ENCODE results near the gene CHRNB2.

DNA sequence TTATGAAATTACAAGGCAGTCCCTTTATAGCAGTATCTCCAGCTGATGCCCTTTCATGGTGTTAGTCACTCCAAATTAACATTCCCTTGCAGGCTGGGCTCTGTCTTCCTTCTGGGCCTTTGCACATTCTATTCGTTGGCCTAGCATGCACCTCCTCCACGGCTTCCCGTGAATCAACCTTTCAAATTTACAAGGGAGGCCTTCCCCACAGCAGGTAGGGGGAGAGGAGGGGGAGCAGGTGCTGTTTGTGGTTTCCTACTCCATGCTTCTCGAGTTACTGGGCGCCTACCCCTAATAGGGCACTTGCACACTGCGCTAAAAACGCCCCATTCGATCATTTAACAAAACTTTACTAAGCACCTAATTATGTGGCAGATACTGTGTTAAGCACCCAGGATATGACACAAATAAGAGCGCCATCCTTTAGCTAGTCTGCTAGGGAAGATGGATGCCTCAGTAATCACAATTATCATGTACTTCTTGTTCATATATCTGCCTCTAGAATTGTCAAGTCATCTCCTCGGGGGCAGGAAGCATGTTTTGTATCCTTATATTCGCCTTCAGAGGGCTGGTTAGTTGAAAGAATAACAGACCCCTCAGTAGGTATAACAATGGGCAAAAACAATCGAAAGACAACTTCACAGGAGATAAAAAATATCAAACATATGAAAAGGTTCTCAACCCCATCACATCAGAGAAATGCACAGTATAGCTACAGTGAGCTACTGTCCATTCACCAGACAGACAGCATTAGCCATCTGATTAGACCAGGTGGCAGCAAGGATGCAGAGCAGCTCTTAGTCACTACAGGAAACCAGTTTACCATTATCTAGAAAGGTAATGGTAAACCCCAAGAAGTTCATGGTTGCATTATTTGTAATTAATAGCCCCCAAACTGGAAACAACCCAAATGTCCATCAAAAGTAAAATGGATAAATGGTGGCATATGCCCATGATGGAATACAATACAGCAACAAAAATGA lies 42.1 kb downstream of the CHRNB2 start:
- TF ChIP-seq, protein P1, sequence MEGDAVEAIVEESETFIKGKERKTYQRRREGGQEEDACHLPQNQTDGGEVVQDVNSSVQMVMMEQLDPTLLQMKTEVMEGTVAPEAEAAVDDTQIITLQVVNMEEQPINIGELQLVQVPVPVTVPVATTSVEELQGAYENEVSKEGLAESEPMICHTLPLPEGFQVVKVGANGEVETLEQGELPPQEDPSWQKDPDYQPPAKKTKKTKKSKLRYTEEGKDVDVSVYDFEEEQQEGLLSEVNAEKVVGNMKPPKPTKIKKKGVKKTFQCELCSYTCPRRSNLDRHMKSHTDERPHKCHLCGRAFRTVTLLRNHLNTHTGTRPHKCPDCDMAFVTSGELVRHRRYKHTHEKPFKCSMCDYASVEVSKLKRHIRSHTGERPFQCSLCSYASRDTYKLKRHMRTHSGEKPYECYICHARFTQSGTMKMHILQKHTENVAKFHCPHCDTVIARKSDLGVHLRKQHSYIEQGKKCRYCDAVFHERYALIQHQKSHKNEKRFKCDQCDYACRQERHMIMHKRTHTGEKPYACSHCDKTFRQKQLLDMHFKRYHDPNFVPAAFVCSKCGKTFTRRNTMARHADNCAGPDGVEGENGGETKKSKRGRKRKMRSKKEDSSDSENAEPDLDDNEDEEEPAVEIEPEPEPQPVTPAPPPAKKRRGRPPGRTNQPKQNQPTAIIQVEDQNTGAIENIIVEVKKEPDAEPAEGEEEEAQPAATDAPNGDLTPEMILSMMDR (IDR thresholded peaks at IDR 0.05), result no peak
- TF ChIP-seq EZH2 (IDR thresholded peaks at IDR 0.05) (no peak), EZH2phosphoT487 (IDR thresholded peaks at IDR 0.05) (no peak)

Data from neural progenitor cell (in vitro differentiated cells).